Mucosa of descending colon (tissue), 3 donors: ENCODE data around the gene PLXND1. TPM values are rescaled to one million over a fixed set of nuclear protein-coding genes. Genes with fewer than 3 reads are reported as not detected.

Experiments used
- ATAC-seq: fragments of 200-7000 bp; cut with Tn5 transposase; one replicate; pipeline ENCODE4 v1.9.1; 2020; ENCODE audit warnings: mild to moderate bottlenecking, moderate library complexity
- DNase-seq, 3 donors: peaks; one replicate each; pipeline ENCODE4 v3.0.0-alpha.2; 2020
- H3K36me3 ChIP-seq: fragments of 200-600 bp; one replicate; pipeline ENCODE4 v1.8.0; 2021; ENCODE audit warnings: low read depth, mild to moderate bottlenecking
- H3K4me1 ChIP-seq: fragments of 200-600 bp; one replicate; pipeline ENCODE4 v1.8.0; 2021; ENCODE audit warnings: low read depth, mild to moderate bottlenecking
- H3K4me3 ChIP-seq: fragments of 200-600 bp; one replicate; pipeline ENCODE4 v1.8.0; 2021; ENCODE audit warnings: mild to moderate bottlenecking
- H3K9me3 ChIP-seq: fragments of 200-600 bp; one replicate; pipeline ENCODE4 v1.8.0; 2021; ENCODE audit warnings: mild to moderate bottlenecking
- CTCF ChIP-seq: fragments of 200-600 bp; IDR thresholded peaks from one replicate; pipeline ENCODE4 v1.8.0; 2022; ENCODE audit warnings: antibody characterized with exemption, mild to moderate bottlenecking
- intact Hi-C, 2 donors: fragments of 100-400 bp; cut with DNase I in 1 of 2; cut with micrococcal nuclease in 1 of 2; formaldehyde crosslinking; loops; one replicate each; pipeline versions ENCODE4 v1.11.0 to v1.11.1; 2022; cut with DNase I, micrococcal nuclease
- total RNA-seq, 3 donors: library from RNA; stranded (reverse); fragmentation: NEBNext Ultra II Directional in 2 of 3; extraction: Animal tissue kit (Norgen Biotek cat#: 25700) in 2 of 3; gene quantifications; one replicate each; pipeline versions ENCODE4 v1.2.1 to v1.2.4, GENCODE V29; 2021 to 2023
- donor health status: DM: no; HTN: no; CAD: no; lungs with moderate emphysema.
- donor health status: DM: no; HTN: no; CAD: no.
- donor health status: DM: no; HTN: yes; CAD: no.

PLXND1 gene
- total RNA-seq, 3 donors from 2014 or later, result 26.8 to 57.1 (median 48.1) TPM

- Histone ChIP-seq H3K36me3 (no peaks in the 10 kb centered on the region), H3K4me1 (peaks cover 6% of the 10 kb centered on the region)
- DNase-seq, result peak in 1 of 3 donors; percentile 19
Measured at GRCh38 chr3:129561619-129562248, 44.7 kb downstream of the PLXND1 start.

GRCh38 chr3:129560911-129561594 lies 45.4 kb downstream of the PLXND1 start:
- peak; percentile 59 to 82 (median 71) for DNase-seq
- peaks cover 6% of the 10 kb centered on the region for H3K4me1 ChIP-seq
- H3K4me3 ChIP-seq, result no peak overlapping the region
- peak; percentile 55 for ATAC-seq
- intact Hi-C loops, result no loop called here
- no peak for TF ChIP-seq CTCF
- no peaks in the 10 kb centered on the region for H3K9me3 ChIP-seq
- no peaks in the 10 kb centered on the region for H3K36me3 ChIP-seq

More at GRCh38 chr3:129561619-129562248, 44.7 kb downstream of the PLXND1 start:
- H3K9me3 ChIP-seq, result no peaks in the 10 kb centered on the region
- no peak overlapping the region for H3K4me3 ChIP-seq
- no peak for TF ChIP-seq CTCF
- intact Hi-C loops, result no loop called here
- no peak for ATAC-seq

GRCh38 chr3:129560269-129560787 lies 46.1 kb downstream of the PLXND1 start:
- no peak for TF ChIP-seq CTCF
- intact Hi-C loops, result no loop called here
- Histone ChIP-seq H3K36me3 (no peaks in the 10 kb centered on the region), H3K4me3 (no peak overlapping the region), H3K9me3 (no peaks in the 10 kb centered on the region), H3K4me1 (peaks cover 6% of the 10 kb centered on the region)
- ATAC-seq, result peak; percentile 13
- peak; percentile 40 to 62 (median 50) for DNase-seq

GRCh38 chr3:129559565-129560079 lies 46.9 kb downstream of the PLXND1 start:
- no peaks in the 10 kb centered on the region for H3K36me3 ChIP-seq
- peak in 1 of 3 donors; percentile 38 for DNase-seq
- no peak for TF ChIP-seq CTCF
- intact Hi-C loops, result no loop called here
- peaks cover 6% of the 10 kb centered on the region for H3K4me1 ChIP-seq
- H3K4me3 ChIP-seq, result no peak overlapping the region
- H3K9me3 ChIP-seq, result no peaks in the 10 kb centered on the region
- ATAC-seq, result no peak

- Histone ChIP-seq H3K9me3 (no peaks in the 10 kb centered on the region), H3K4me3 (no peak overlapping the region), H3K36me3 (no peaks in the 10 kb centered on the region), H3K4me1 (peaks cover 6% of the 10 kb centered on the region)
- DNase-seq (peak in 2 of 3 donors; percentile 25 to 52), ATAC-seq (no peak)
- intact Hi-C loops, result no loop called here
- no peak for TF ChIP-seq CTCF
Measured at GRCh38 chr3:129558772-129559564, 47.5 kb downstream of the PLXND1 start.
